ENCODE results near the gene POLN. TPM values are rescaled to one million over a fixed set of nuclear protein-coding genes. Genes with fewer than 3 reads are reported as not detected.

The POLN gene
- total and polyA plus RNA-seq, 2 of the 4 experiments (the other 2 are of a cell fraction): 0.63 to 0.72 TPM

- Histone ChIP-seq H2AK5ac (ENCODE audit: low read depth, low read length) (no peak overlapping the region), H2AFZ (replicated peaks; ENCODE audit: low read length, poor library complexity) (no peak overlapping the region), H2BK20ac (ENCODE audit: low read depth, low read length) (no peak overlapping the region), H3K56ac (ENCODE audit: extremely low read depth, insufficient read depth, low read length) (no peak overlapping the region), H4K20me1 (ENCODE audit: insufficient read depth, low read length) (no peaks in the 10 kb centered on the region), H3K9me1 (ENCODE audit: insufficient read depth, low read length) (peaks cover 3% of the 10 kb centered on the region; the same call in 1 of the 2 replicates), H3K9ac (ENCODE audit: low read depth, low read length) (no peak overlapping the region), H3K4me1 (ENCODE audit: control insufficient read depth, insufficient read depth, low read length) (no peaks in the 10 kb centered on the region), H4K5ac (ENCODE audit: low read depth, low read length) (no peak overlapping the region), H4K91ac (ENCODE audit: insufficient read depth, low read depth, low read length) (no peak overlapping the region), H2BK120ac (ENCODE audit: low read depth, low read length) (no peak overlapping the region), H2BK5ac (ENCODE audit: low read depth, low read length, poor library complexity, severe bottlenecking) (no peak overlapping the region), H3K4ac (ENCODE audit: low read depth, low read length) (no peak overlapping the region), H3K27me3 (ENCODE audit: control insufficient read depth, insufficient read depth, low read length) (peaks cover 20% of the 10 kb centered on the region), H4K8ac (ENCODE audit: low read depth in 2 of 2, low read length in 2 of 2) (no peak overlapping the region), H3K23ac (ENCODE audit: low read depth, low read length) (no peak overlapping the region), H3K18ac (ENCODE audit: low read depth, low read length) (no peak overlapping the region), H2AK9ac (replicated peaks; ENCODE audit: low read depth, low read length, poor library complexity) (no peak overlapping the region), H3K79me1 (ENCODE audit: low read depth in 1 of 2, low read length in 2 of 2) (no peaks in the 10 kb centered on the region), H3K9me3 (ENCODE audit: control insufficient read depth, insufficient read depth, low read length) (no peaks in the 10 kb centered on the region), H3K27ac (ENCODE audit: insufficient read depth, low read length) (no peak overlapping the region), H3K14ac (replicated peaks; ENCODE audit: low read depth, low read length) (no peak overlapping the region), H3K4me2 (ENCODE audit: low read depth, low read length) (no peak overlapping the region), H2BK15ac (ENCODE audit: low read depth, low read length) (no peak overlapping the region), H3K4me3 (ENCODE audit: insufficient read depth, low read depth, low read length) (no peak overlapping the region), H3K36me3 (ENCODE audit: control insufficient read depth, insufficient read depth, low read length) (no peaks in the 10 kb centered on the region)
- POLR2A ChIA-PET (ENCODE audit: unreplicated experiment): no interaction called here
- BruUV-seq (replicated peaks): no TSS peak
- DNase-seq (no peak), ATAC-seq (ENCODE audit: low read depth) (no peak)
- intact Hi-C loops (cut with micrococcal nuclease): no loop called here
- CTCF ChIA-PET: no interaction called here
- 72% methylated on average over 12 of the region's 20 CpGs; no CpG with 5 or more reads in 1 of the 2 experiments for WGBS, 2 experiments (ENCODE audit: extremely low coverage in 2 of 2, insufficient read length in 1 of 2)
- dilution Hi-C loops (cut with HindIII; ENCODE audit: low sequenced_read_pairs, unreplicated experiment): no loop called here
- in situ Hi-C loops (cut with MboI; ENCODE audit: low sequenced_read_pairs): no loop called here
- TF ChIP-seq CTCF (conservative IDR thresholded peaks at IDR 0.05; ENCODE audit: low read depth, low read length): no peak
- TF ChIP-seq NFE2L2 (IDR thresholded peaks at IDR 0.05; ENCODE audit: low read depth, low read length): no peak
- TF ChIP-seq MAZ (IDR thresholded peaks at IDR 0.05; ENCODE audit: borderline replicate concordance, low read depth, low read length): no peak
- TF ChIP-seq CHD1 (IDR thresholded peaks at IDR 0.05; ENCODE audit: low read depth, low read length): no peak
- no peak for TF ChIP-seq CEBPB (IDR thresholded peaks at IDR 0.05; ENCODE audit: low read depth, low read length)
- no peak for TF ChIP-seq MXI1 (IDR thresholded peaks at IDR 0.05; ENCODE audit: borderline replicate concordance, low read depth, low read length)
- no peak for TF ChIP-seq RFX5 (IDR thresholded peaks at IDR 0.05; ENCODE audit: low read depth, low read length)
- TF ChIP-seq POLR2A (IDR thresholded peaks at IDR 0.05; ENCODE audit: low read depth, low read length): no peak
- TF ChIP-seq FOS (IDR thresholded peaks at IDR 0.05; ENCODE audit: low read depth, low read length): no peak
- TF ChIP-seq BHLHE40 (IDR thresholded peaks at IDR 0.05; ENCODE audit: low read depth, low read length): no peak
- TF ChIP-seq SMC3 (IDR thresholded peaks at IDR 0.05; ENCODE audit: low read depth, low read length): no peak
- no peak for TF ChIP-seq MAFK (IDR thresholded peaks at IDR 0.05; ENCODE audit: low read depth, low read length)
- TF ChIP-seq RAD21 (IDR thresholded peaks at IDR 0.05; ENCODE audit: low read length): no peak
- no peak for TF ChIP-seq ELK1 (IDR thresholded peaks at IDR 0.05; ENCODE audit: borderline replicate concordance, low read depth, low read length)
- TF ChIP-seq RCOR1 (IDR thresholded peaks at IDR 0.05; ENCODE audit: insufficient replicate concordance, low read length): no peak
These were observed 168.7 kb downstream of the POLN start for GRCh38 chr4:2072971-2073807.

Data from IMR-90 (cell line).